H1 (cell line): ENCODE data around the gene SENP3. TPM values are rescaled to one million over a fixed set of nuclear protein-coding genes. Genes with fewer than 3 reads are reported as not detected.

Experiments
- CBX8 ChIP-seq: fragments of 300-800, 300-1000 bp; sonication (generic); IDR thresholded peaks from 2 replicates; pipeline ENCODE4 v1.7.1; 2016; ENCODE audit warnings: low read depth, low read length, borderline replicate concordance
- polyA plus RNA-seq, 7 experiments: library from polyadenylated mRNA; depleted of rRNA in 3 of 7; stranded (reverse) in 5 of 7; unstranded in 2 of 7; fragments of >200 nt in 5 of 7; fragments of 200-250 nt in 2 of 7; gene quantifications; 1 replicate in 5 of 7; 2 replicates in 1 of 7; 4 replicates in 1 of 7; pipeline versions ENCODE4 v1.2.1 to v1.2.3, GENCODE V29; 2011 to 2013; ENCODE audit warnings: missing spikeins in 2 of 7, mixed read lengths in 2 of 7
- total RNA-seq: library from RNA; stranded (reverse); fragmentation: NEBNext Ultra II Directional; extraction: Animal tissue kit (Norgen Biotek cat#: 25700); gene quantifications from 2 replicates; pipeline ENCODE4 v1.2.1, GENCODE V29; 2021
- TF ChIP-seq, protein P1 (sequence below): fragments of 300-600 bp; sonication (generic); IDR thresholded peaks from 2 replicates; pipeline ENCODE4 v1.7.1; 2012; ENCODE audit warnings: low read length, moderate library complexity, mild to moderate bottlenecking, inconsistent platforms; ENCODE audit not compliant: insufficient replicate concordance

Gene SENP3
- total and polyA plus RNA-seq, 2 of the 8 experiments (the other 6 are each of a cell fraction or from before 2014, with no cell fraction given) = 86.2 to 129 TPM

DNA sequence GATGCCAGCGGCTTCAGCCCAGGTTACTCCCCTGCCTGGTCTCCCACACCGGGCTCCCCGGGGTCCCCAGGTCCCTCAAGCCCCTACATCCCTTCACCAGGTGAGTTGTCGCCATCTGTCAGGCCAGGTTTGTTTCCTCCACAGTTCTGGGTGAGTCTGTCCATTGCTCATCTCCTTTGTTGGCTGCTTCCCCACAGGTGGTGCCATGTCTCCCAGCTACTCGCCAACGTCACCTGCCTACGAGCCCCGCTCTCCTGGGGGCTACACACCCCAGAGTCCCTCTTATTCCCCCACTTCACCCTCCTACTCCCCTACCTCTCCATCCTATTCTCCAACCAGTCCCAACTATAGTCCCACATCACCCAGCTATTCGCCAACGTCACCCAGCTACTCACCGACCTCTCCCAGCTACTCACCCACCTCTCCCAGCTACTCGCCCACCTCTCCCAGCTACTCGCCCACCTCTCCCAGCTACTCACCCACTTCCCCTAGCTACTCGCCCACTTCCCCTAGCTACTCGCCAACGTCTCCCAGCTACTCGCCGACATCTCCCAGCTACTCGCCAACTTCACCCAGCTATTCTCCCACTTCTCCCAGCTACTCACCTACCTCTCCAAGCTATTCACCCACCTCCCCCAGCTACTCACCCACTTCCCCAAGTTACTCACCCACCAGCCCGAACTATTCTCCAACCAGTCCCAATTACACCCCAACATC is 48.7 kb upstream of the SENP3 start (continued):
- TF ChIP-seq, protein P1, sequence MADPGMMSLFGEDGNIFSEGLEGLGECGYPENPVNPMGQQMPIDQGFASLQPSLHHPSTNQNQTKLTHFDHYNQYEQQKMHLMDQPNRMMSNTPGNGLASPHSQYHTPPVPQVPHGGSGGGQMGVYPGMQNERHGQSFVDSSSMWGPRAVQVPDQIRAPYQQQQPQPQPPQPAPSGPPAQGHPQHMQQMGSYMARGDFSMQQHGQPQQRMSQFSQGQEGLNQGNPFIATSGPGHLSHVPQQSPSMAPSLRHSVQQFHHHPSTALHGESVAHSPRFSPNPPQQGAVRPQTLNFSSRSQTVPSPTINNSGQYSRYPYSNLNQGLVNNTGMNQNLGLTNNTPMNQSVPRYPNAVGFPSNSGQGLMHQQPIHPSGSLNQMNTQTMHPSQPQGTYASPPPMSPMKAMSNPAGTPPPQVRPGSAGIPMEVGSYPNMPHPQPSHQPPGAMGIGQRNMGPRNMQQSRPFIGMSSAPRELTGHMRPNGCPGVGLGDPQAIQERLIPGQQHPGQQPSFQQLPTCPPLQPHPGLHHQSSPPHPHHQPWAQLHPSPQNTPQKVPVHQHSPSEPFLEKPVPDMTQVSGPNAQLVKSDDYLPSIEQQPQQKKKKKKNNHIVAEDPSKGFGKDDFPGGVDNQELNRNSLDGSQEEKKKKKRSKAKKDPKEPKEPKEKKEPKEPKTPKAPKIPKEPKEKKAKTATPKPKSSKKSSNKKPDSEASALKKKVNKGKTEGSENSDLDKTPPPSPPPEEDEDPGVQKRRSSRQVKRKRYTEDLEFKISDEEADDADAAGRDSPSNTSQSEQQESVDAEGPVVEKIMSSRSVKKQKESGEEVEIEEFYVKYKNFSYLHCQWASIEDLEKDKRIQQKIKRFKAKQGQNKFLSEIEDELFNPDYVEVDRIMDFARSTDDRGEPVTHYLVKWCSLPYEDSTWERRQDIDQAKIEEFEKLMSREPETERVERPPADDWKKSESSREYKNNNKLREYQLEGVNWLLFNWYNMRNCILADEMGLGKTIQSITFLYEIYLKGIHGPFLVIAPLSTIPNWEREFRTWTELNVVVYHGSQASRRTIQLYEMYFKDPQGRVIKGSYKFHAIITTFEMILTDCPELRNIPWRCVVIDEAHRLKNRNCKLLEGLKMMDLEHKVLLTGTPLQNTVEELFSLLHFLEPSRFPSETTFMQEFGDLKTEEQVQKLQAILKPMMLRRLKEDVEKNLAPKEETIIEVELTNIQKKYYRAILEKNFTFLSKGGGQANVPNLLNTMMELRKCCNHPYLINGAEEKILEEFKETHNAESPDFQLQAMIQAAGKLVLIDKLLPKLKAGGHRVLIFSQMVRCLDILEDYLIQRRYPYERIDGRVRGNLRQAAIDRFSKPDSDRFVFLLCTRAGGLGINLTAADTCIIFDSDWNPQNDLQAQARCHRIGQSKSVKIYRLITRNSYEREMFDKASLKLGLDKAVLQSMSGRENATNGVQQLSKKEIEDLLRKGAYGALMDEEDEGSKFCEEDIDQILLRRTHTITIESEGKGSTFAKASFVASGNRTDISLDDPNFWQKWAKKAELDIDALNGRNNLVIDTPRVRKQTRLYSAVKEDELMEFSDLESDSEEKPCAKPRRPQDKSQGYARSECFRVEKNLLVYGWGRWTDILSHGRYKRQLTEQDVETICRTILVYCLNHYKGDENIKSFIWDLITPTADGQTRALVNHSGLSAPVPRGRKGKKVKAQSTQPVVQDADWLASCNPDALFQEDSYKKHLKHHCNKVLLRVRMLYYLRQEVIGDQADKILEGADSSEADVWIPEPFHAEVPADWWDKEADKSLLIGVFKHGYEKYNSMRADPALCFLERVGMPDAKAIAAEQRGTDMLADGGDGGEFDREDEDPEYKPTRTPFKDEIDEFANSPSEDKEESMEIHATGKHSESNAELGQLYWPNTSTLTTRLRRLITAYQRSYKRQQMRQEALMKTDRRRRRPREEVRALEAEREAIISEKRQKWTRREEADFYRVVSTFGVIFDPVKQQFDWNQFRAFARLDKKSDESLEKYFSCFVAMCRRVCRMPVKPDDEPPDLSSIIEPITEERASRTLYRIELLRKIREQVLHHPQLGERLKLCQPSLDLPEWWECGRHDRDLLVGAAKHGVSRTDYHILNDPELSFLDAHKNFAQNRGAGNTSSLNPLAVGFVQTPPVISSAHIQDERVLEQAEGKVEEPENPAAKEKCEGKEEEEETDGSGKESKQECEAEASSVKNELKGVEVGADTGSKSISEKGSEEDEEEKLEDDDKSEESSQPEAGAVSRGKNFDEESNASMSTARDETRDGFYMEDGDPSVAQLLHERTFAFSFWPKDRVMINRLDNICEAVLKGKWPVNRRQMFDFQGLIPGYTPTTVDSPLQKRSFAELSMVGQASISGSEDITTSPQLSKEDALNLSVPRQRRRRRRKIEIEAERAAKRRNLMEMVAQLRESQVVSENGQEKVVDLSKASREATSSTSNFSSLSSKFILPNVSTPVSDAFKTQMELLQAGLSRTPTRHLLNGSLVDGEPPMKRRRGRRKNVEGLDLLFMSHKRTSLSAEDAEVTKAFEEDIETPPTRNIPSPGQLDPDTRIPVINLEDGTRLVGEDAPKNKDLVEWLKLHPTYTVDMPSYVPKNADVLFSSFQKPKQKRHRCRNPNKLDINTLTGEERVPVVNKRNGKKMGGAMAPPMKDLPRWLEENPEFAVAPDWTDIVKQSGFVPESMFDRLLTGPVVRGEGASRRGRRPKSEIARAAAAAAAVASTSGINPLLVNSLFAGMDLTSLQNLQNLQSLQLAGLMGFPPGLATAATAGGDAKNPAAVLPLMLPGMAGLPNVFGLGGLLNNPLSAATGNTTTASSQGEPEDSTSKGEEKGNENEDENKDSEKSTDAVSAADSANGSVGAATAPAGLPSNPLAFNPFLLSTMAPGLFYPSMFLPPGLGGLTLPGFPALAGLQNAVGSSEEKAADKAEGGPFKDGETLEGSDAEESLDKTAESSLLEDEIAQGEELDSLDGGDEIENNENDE = no peak
- no peak for TF ChIP-seq CBX8
- TF ChIP-seq, all 59 proteins: peak for 0
